NCI-H460 (cell line): Measurements from ENCODE around the gene CNN2. TPM values are rescaled to one million over a fixed set of nuclear protein-coding genes. Genes with fewer than 3 reads are reported as not detected.
A peak's percentile ranks its signal among the peaks of the same experiment; 100 is the strongest.
"Not testable (repeated sequence)": the region's sequence is repeated elsewhere in the genome, so short reads cannot be mapped to it uniquely, and the experiment has no call there.

Experiments
- DNase-seq: peaks from one replicate; pipeline ENCODE4 v3.0.0-alpha.2; 2016; ENCODE audit warnings: low read depth; ENCODE audit errors: extremely low read depth
- total RNA-seq: library from RNA; depleted of rRNA; stranded (reverse); fragments of >200 nt; shearing (Covaris generic); gene quantifications from 2 replicates; pipeline ENCODE4 v1.2.3, GENCODE V29; 2014

The CNN2 gene
- total RNA-seq, 1 experiment from 2014 or later, result 22.2 TPM

DNA sequence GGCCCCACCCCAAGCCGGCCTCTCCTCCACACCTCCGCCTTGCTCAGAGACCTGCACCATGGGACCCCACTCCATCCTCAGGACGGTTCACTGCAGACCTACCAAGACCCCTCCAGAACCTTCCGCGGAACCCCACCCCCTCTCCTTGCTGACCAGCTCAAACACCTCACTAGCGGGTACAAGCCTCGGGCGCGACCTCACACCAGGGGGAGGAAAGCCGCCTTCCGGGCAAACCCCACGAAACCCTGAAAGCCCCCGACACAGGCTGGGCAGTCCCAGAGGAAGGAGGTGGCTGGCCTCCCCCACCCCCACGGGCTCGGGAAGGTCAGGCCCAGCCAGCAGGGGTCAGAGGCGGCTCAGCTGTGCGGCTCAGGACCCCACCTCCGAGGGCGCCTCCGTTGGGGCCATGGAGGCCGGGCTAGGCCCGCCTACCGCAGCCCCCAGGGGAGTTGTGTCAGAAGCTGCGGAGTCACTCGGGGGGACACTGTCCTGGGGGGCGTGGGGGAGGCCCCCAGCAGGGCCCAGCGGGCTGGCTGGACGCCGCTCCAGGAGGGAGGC is 16.3 kb upstream of the CNN2 start:
- no peak for DNase-seq

DNA sequence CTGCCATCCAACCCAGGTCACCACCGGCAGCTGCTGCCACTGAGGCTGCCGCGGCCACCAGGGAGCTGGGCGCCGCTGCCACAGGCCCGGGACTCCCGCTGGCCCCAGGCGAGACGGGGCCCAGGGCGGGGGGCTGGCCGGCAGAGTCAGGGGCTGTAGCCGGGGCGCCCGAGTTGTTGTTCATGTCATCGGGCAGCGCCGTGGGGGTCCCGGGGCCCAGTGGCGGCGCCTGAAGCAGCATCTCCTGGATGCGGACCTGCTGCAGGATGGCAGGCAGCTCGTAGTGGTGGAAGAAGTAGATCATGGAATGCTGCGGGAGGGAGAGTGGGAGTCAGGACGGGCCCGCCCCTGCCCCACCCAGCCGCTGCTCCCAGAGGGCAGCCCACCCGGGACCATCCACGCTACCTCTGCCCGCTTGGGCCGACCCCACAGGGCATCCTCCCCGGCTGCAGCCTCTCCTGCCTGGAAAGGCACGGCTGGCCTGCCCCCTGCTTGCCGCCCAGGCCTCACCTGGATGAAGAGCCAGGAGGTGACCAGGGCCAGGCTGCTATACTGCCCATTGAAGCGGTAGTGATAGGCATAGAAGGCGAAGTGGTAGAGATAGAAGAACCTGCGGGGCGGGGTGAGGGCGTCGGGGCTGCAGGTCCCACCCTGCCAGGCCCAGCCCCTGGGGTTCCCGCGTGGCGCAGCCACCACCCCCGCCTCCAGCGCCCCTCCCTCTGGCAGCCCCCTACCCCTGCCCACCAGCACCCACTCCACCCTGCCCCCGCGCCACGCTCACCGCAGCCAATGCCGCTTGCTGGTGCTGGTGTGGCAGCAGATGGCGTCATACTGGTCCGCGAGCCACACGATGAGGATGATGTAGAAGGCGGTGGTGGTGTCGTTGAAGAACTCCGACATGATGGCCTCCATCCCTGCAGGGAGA is 15.6 kb upstream of the CNN2 start:
- DNase-seq, result no peak

DNA sequence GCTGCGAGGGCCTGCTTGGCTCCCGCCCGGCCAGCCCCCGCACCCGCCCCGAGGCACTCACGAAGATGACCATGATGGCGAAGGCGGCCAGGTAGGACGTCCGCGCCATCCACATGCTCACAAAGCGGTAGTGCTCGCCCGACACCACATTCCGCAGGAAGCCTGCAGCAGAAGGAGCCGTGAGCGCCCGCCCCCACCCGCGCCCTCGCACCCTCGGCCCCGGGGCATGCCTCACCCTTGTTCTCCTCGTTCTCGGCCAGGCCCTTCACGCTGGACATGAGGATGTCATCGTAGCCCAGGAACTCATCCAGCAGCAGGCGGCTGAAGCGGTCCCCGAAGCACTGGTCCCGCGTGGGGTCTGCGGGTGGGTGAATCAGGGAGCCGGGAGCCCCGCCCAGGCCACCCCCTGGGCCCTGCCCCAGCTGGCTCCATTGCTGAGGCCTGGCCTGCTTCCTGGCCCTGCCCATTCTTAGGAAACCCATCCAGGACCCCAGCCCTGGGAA is 14.5 kb upstream of the CNN2 start:
- no peak for DNase-seq

DNA sequence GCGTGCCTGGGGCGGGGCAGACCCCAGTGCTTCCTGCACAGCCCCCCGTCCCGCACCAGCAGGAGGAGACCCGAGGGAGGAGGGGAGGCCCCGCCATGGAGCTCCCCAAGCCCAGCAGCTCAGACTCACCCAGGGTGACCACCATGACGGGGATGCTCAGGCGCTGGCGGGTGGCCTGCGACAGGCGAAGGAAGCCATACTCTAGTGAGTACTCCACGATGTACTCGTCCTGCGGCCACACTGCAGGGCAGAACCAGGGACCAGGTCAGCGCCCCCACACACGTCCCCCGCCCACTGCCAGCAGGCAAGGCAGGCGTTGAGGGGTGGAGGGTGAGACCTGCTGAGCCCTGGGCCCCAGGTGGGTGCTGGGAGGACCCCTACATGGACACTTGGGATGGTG is 14.1 kb upstream of the CNN2 start:
- no peak for DNase-seq

- DNase-seq, result no peak
These were observed 13.2 kb upstream of the CNN2 start for GRCh38 chr19:1013218-1013617.

DNA sequence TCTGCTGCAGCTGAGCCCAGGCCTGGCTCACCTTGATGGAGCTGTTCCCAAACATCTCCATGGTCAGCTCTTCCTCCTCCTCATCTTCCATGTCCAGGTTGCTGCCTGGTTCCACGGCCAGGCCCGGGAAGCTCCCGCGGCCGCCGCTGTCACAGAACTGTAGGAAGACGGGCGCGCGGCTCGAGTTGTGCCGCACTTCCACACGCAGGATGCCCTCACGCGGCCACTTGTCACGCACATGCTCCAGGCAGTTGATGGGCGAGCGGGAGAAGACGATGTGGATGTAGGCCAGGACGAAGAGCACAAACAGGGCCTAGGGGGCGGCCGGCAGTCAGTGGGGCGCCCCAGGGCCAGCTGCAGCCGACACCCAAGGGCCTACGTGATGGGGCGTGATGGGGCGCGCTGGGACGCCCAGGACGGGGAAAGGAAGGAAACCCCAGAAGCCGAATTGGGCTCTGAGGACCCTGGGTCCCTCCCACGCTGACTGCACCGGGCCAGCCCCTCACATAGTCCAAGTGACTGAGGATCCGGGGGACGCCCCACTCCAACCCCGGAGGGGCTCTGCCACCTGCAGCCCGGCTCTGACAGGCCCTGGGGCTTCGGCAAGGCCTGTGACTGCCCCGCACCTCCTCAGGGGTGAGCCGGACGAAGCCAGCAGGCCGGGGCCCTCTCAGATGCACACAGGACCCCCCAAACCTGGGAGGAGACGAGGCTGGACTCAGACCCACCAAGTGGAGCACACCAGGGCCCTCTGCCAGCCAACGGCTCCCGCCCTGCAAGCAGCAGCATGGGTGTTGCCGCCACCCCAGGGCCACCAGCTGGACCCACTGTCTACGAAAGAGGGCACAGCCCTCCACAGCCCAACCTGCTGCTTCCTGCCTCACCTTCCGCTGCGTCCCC is 12.0 kb upstream of the CNN2 start:
- no peak for DNase-seq

DNA sequence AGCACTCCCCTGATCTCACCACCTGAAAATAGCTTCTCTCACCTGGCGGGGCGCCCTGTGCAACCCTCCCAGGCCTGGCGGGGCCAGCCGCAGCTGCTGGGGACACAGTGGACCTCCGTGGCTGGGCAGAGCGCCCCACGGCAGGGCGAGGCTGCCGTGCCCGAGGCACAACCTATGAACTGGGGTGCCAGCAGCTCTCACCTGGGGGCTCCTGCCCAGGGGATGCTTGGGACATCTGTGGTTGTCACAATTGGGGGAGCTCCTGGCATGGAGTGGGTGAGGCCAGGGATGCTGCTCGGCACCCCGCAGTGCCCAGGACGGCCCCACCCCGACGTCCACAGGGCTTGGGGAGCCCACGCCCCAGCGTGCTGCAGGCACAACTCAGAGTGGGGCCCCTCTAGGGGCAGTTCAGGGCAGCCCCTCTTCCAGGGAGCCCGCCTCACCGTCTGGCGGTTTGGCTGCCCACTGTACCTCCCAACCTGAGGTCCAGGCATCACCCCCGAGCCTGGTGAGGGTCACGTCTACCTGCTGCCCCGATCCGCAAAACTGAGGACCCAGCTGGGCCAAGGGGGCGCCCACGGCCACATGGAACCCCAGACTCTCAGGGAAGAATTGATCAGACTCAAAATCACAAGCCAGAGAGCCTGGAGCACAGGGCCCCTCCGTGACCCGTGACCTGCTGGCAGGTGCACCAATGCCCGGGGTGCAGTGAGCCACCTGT is 11.2 kb upstream of the CNN2 start:
- no peak for DNase-seq

DNA sequence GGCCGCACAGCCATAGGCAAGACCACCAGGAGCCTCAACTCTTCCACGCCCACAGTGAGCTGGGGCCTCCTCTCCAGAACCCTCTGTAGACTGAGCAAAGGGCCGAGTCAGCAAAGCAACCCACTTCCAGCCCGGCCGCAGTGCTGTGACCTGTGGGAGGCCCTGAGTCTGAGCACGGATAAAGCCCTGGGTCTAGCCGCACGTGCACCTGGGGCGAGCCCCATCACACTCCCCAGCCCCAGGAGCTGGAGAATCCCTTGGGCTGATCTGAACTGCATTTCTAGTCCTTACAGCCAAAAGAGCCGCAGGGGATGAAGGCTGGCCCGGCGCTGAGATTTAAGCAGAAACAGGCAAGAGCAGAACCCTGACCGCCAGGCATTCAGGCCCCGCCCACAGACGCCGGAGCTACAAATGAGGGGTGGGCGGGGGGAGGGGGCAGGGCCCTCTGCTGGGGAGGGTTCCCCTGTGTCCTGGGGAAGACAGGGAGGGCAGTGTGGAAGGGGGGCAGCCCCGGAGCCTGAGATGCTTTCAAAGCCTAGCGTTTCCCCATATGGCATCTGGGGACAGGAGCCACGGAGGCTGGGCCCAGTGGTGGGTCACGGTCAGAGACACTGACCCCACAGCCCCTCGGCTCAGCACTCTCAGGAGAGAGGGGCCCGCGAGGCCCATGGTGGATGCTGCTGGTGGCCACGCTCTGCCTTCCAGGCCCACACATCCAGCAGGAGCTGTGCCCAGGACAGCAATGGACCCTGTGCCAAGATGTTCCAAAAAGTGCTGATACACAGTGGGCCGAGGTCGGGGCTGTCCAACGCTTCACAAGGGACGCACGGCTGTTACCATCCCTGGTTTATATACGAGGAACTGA is 10.4 kb upstream of the CNN2 start:
- no peak for DNase-seq

- no peak for DNase-seq
These were observed 9.7 kb upstream of the CNN2 start for GRCh38 chr19:1016647-1017114.

- no peak for DNase-seq
These were observed 9.1 kb upstream of the CNN2 start for GRCh38 chr19:1017115-1017905.

- DNase-seq, result no peak
These were observed 8.5 kb upstream of the CNN2 start for GRCh38 chr19:1017906-1018305.

GRCh38 chr19:1018393-1018792 is 8.0 kb upstream of the CNN2 start:
- no peak for DNase-seq

GRCh38 chr19:1018932-1019615 is 7.3 kb upstream of the CNN2 start:
- DNase-seq, result no peak

GRCh38 chr19:1019616-1019961 is 6.8 kb upstream of the CNN2 start:
- no peak for DNase-seq

GRCh38 chr19:1019980-1020867 is 6.2 kb upstream of the CNN2 start:
- no peak for DNase-seq

GRCh38 chr19:1020868-1021425 is 5.5 kb upstream of the CNN2 start, which contains the start of gene TMEM259:
TMEM259 (minus strand) TSS chr19:1021123; CDS start chr19:1020996, 127 bp downstream.
- DNase-seq, result peak; percentile 95

DNA sequence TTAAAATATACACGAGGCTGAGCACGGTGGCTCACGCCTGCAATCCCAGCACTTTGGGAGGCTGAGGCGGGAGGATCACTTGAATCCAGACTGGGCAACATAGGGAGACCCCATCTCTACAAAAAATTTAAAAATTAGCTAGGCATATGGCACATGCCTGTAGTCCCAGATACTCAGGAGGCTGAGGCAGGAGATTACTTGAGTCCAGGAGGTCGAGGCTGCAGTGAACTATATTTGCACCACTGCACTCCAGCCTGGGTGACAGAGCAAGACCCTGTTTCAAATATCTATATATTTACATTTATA is 2.6 kb upstream of the CNN2 start:
- DNase-seq, result not testable (repeated sequence)
